GM18870 (cell line): ENCODE data around the gene ZNF283.
"Not testable (repeated sequence)": the region's sequence is repeated elsewhere in the genome, so short reads cannot be mapped to it uniquely, and the experiment has no call there.

Source experiments
- ATAC-seq: cut with Tn5 transposase; IDR thresholded peaks from one replicate; pipeline ENCODE4 v1.9.1; 2021; ENCODE audit warnings: moderate library complexity; ENCODE audit not compliant: unreplicated experiment

The ZNF283 gene

GRCh38 chr19:43798546-43799409 lies 28.3 kb upstream of the ZNF283 start:
- ATAC-seq, result no peak

- no peak for ATAC-seq
These were observed 27.5 kb upstream of the ZNF283 start for GRCh38 chr19:43799502-43800142.

GRCh38 chr19:43802216-43802951 lies 24.7 kb upstream of the ZNF283 start, which contains the start of gene LYPD5:
LYPD5 (minus strand) TSS chr19:43802447; CDS start chr19:43802380, 67 bp downstream.
- no peak for ATAC-seq

- no peak for ATAC-seq
These were observed 22.7 kb upstream of the ZNF283 start for GRCh38 chr19:43804432-43804831.

- not testable (repeated sequence) for ATAC-seq
These were observed 20.7 kb upstream of the ZNF283 start for GRCh38 chr19:43806401-43806800.

GRCh38 chr19:43806848-43807247 lies 20.3 kb upstream of the ZNF283 start:
- ATAC-seq, result no peak

- no peak for ATAC-seq
These were observed 19.5 kb upstream of the ZNF283 start for GRCh38 chr19:43807651-43808050.

- no peak for ATAC-seq
These were observed 17.1 kb upstream of the ZNF283 start for GRCh38 chr19:43809762-43810696.

GRCh38 chr19:43811837-43812236 lies 15.3 kb upstream of the ZNF283 start:
- ATAC-seq, result no peak

- ATAC-seq, result no peak
These were observed 14.9 kb upstream of the ZNF283 start for GRCh38 chr19:43812259-43812658.

GRCh38 chr19:43812688-43813087 lies 14.4 kb upstream of the ZNF283 start:
- ATAC-seq, result no peak

- ATAC-seq, result no peak
These were observed 12.3 kb upstream of the ZNF283 start for GRCh38 chr19:43814663-43815352.

GRCh38 chr19:43817454-43817853 lies 9.7 kb upstream of the ZNF283 start:
- ATAC-seq, result not testable (repeated sequence)

- no peak for ATAC-seq
These were observed 8.6 kb upstream of the ZNF283 start for GRCh38 chr19:43818500-43818899.

GRCh38 chr19:43820098-43820883 lies 6.8 kb upstream of the ZNF283 start:
- ATAC-seq, result no peak

- no peak for ATAC-seq
These were observed 6.3 kb upstream of the ZNF283 start for GRCh38 chr19:43820884-43821215.

- not testable (repeated sequence) for ATAC-seq
These were observed 3.3 kb upstream of the ZNF283 start for GRCh38 chr19:43823856-43824255.

GRCh38 chr19:43824572-43824971 lies 2.5 kb upstream of the ZNF283 start:
- ATAC-seq, result not testable (repeated sequence)

GRCh38 chr19:43839139-43839538 lies 12.0 kb downstream of the ZNF283 start:
- no peak for ATAC-seq
